ENCODE results near the gene NHEJ1.

NHEJ1 gene, protein sequence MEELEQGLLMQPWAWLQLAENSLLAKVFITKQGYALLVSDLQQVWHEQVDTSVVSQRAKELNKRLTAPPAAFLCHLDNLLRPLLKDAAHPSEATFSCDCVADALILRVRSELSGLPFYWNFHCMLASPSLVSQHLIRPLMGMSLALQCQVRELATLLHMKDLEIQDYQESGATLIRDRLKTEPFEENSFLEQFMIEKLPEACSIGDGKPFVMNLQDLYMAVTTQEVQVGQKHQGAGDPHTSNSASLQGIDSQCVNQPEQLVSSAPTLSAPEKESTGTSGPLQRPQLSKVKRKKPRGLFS

DNA sequence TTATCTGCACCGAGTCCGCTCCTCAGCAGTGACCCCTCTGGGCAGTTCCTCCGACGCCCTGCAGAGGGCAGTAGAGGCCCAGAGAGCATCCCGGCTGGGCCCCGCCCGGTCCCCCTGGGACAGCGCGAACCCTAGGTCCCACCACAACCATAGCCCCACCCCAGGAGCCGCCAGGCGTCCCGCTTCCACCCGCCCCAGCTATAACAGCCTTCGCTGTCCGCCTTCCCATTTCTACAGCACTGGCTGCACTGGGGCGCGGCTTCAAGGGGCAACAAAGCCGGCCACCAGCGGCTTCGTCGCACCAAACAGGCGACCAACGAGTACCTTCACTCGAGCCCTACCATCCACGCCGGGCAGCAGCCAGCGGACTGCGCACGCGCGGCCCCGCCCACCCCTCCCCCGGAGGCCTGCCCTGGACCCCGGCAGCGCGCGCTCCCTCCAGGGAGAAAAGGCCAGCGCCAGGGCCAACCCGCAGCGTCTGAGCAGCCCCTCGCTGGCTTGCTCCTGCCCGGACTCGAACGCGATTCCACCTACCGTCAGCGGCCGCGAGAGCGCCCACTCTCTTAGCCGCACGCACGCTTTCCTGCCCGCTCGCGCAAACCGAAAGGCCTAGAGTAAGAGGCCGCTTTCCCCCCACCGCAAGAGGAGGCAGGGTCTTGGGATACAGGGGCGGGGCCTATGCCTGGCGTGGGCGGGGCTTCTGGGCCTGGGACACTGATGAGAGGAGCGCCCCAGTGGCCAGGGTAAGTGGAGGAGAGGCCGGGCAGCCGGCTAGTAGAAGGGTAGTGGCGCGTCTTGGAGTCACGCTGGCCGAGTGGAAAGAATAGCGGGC lies at the start of gene NHEJ1:
NHEJ1 (minus strand) TSS at position 630 of the 832 bp plus-strand sequence. CDS start 2,453 bp downstream, outside the sequence.
- peak; percentile 87 for TF ChIP-seq ZFX (IDR thresholded peaks at IDR 0.05)
- TF ChIP-seq, protein P1, sequence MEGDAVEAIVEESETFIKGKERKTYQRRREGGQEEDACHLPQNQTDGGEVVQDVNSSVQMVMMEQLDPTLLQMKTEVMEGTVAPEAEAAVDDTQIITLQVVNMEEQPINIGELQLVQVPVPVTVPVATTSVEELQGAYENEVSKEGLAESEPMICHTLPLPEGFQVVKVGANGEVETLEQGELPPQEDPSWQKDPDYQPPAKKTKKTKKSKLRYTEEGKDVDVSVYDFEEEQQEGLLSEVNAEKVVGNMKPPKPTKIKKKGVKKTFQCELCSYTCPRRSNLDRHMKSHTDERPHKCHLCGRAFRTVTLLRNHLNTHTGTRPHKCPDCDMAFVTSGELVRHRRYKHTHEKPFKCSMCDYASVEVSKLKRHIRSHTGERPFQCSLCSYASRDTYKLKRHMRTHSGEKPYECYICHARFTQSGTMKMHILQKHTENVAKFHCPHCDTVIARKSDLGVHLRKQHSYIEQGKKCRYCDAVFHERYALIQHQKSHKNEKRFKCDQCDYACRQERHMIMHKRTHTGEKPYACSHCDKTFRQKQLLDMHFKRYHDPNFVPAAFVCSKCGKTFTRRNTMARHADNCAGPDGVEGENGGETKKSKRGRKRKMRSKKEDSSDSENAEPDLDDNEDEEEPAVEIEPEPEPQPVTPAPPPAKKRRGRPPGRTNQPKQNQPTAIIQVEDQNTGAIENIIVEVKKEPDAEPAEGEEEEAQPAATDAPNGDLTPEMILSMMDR (conservative IDR thresholded peaks at IDR 0.05): peak; percentile 94
- peak within 1 kb of the TSS; percentile 78 for H3K27ac ChIP-seq

DNA sequence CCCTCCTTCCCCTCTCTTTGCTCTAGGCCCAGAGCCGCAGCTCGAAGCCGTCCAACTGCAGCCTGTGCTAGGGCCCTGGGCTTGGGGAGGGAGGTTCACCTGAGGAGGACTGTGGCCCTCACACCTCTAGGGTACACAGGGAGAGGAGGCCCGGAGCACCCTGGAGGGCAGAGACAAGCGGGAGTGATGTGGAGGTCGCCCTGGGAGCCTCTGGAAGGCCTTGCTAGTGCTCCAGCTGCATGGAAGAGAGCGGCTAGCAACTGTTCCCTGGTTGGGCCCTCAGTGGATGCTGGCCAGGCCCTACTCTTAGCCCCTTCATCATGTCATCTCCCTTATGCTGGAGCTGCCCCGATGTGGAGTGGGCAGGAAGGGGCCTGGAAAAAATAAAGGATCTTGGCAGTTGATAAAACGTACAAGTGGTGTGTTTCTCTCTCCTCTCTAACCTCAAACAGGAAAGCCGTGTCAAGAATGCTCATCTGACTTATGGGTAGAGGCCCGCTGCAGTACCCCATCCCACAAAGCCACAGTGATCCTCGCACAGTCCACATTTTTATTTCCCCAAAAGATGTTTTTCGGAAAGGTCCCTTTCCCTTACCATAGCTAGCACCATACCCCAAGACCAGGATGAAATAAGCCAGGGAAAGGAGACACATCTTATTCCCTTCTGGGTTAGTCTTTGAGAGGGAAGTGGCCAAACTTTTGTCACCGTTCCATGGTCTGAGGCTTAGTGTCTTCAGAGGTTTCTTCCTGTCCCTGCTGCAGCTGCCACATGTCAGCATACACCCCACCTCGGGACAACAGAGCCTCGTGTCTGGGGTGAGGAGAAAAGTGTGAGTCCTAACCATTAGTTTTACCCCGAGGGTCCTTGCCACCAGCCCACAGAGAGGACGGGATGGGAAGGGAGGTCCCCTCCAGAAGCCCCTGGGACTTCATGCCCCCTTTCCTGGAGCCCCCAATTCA lies 48.9 kb upstream of the NHEJ1 start:
- TF ChIP-seq ZFX (IDR thresholded peaks at IDR 0.05): no peak
- TF ChIP-seq, protein P1 (conservative IDR thresholded peaks at IDR 0.05): no peak
- no peak overlapping the region for H3K27ac ChIP-seq

DNA sequence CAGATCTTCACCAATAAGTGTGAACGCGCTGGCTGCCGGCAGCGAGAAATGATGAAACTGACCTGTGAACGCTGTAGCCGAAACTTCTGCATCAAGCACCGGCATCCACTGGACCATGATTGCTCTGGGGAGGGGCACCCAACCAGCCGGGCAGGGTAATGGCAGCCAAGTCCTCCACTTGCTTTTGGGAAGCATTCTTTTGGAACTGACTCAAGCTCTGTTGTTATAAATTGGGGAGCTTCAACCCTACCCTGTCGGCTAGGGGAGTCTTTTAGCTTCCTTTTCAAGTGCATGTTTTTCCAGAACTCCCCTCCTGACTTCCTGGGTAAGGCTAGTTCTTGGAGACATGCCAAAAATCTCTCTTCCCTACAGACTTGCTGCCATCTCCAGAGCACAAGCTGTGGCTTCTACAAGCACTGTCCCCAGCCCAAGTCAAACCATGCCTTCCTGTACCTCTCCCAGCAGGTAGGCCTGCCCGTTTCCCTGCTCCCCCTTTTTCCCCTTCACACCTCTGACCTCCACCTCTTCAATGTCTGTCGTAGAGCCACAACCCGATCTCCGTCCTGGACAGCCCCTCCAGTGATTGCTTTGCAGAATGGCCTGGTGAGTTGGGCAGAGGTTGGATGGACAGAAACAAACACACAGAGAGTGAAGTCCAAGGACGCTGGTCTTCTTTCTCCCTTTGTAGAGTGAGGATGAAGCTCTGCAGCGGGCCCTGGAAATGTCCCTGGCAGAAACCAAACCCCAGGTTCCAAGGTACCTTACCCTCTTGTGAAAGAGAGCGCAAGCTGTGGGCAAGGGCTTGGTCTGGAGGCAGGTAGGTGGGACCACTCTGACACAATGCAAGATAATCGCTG lies 47.5 kb upstream of the NHEJ1 start:
- H3K27ac ChIP-seq: peak overlapping the region; percentile 77
- TF ChIP-seq, protein P1 (conservative IDR thresholded peaks at IDR 0.05): no peak

DNA sequence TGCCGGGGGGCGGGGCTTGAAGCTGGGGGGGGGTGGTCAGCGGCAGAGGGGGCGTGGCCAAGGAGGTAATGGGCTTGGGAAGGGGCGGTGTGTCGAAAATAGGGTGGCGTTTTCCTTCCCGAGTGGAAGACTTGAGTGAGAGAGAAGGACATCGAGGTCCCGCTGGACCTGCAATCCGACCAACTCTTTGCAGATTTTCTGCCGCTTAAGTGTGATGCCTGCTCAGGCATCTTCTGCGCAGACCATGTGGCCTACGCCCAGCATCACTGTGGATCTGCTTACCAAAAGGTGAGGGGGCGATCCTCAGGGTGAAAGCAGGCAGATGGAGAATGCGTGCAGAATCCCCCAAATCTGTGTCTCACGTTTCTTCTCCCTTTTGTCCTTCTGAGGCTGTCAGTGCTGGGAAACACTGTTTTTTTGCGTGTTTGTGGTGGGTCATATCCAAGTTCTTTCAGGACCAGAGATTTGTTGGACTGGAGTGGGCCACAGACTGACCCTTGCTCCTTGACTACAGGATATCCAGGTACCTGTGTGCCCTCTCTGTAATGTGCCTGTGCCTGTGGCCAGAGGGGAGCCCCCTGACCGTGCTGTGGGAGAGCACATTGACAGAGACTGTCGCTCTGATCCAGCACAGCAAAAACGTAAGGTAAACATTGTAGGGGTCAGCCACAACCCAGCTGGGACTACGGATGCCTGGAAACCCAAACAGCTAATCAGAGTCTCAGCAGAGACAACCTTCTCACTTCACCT lies 46.7 kb upstream of the NHEJ1 start:
- peak overlapping the region; percentile 77 for H3K27ac ChIP-seq
- no peak for TF ChIP-seq ZFX (IDR thresholded peaks at IDR 0.05)
- TF ChIP-seq, protein P1 (conservative IDR thresholded peaks at IDR 0.05): no peak

DNA sequence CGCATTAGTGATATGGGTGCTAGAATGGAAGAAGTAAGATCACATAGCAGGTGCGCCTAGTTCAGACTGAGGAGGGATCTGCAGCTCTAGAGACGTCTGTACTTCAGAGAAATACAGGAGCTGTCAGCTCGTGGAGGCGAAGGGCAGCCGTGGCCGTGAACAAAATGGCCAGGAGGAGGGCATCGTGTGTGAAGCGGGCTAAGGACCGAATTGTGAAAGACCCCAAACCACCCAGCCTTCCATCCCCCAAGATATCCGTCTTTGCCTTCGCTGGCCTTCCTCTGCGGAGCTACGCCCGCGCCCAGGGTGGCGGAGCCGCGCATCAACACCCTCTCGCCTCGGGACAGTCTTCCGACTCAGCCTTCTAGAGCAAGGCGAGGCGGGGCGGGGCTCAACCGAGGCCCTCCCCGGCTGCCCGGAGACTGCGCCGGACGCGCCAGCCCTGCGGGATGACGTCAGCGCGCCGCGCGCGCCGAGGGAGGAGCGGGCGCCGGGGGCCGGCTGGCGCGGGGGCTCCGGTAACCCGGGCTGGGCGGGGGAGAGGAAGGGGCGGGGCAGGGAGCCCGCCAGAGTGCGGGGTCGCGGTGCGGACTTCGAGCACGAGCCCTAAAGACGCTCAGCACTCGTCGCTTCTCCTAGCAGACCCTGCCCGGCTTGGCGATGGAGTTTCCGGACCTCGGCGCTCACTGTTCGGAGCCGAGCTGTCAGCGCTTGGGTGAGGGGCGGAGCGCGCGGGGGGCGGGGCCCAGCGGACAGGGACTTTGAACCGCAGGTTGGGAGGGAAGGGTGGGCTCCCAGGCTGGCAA lies 45.9 kb upstream of the NHEJ1 start, which contains the start of gene ZFAND2B:
ZFAND2B (plus strand) TSS at position 455 of the 806 bp plus-strand sequence; CDS start at position 661, 206 bp downstream.
- peak within 1 kb of the TSS; percentile 77 for H3K27ac ChIP-seq
- TF ChIP-seq, protein P1 (conservative IDR thresholded peaks at IDR 0.05): no peak
- TF ChIP-seq ZFX (IDR thresholded peaks at IDR 0.05): no peak

Data from C4-2B (cell line).